Mesodermal cell (in vitro differentiated cells): Measurements from ENCODE around the gene VANGL1.

Source experiments
- H3K27ac ChIP-seq: 2 replicates; pipeline ENCODE4 v1.7.0; 2013; ENCODE audit warnings: mild to moderate bottlenecking, low read depth, low read length, moderate library complexity; ENCODE audit not compliant: severe bottlenecking
- H3K36me3 ChIP-seq: 2 replicates; pipeline ENCODE4 v1.7.1; 2013; ENCODE audit warnings: mild to moderate bottlenecking, low read length, moderate library complexity; ENCODE audit not compliant: control insufficient read depth, insufficient read depth
- H3K4me1 ChIP-seq: one replicate; pipeline ENCODE4 v1.7.1; 2013; ENCODE audit warnings: mild to moderate bottlenecking, low read length; ENCODE audit not compliant: insufficient read depth, control insufficient read depth, poor library complexity, severe bottlenecking
- H3K4me3 ChIP-seq: 2 replicates; pipeline ENCODE4 v1.7.0; 2013; ENCODE audit warnings: low read length, control low read depth, mild to moderate bottlenecking; ENCODE audit not compliant: insufficient read depth, poor library complexity, severe bottlenecking; ENCODE audit errors: extremely low read depth
- H3K9me3 ChIP-seq: 2 replicates; pipeline ENCODE4 v1.7.1; 2013; ENCODE audit warnings: mild to moderate bottlenecking, low read length, moderate library complexity; ENCODE audit not compliant: control insufficient read depth
- WGBS, 2 experiments: methylation state at CpG; one replicate each; pipeline ENCODE4 v1.1.5; 2013; ENCODE audit warnings: missing lambda C conversion rate in 2 of 2; ENCODE audit not compliant: insufficient coverage in 2 of 2; 5-methylcytosine and 5-hydroxymethylcytosine counted together

Gene VANGL1

GRCh38 chr1:115723756-115724155 lies 82.0 kb downstream of the VANGL1 start:
- Histone ChIP-seq H3K9me3 (no peaks in the 10 kb centered on the region), H3K27ac (no peak overlapping the region), H3K4me3 (no peak overlapping the region), H3K36me3 (no peaks in the 10 kb centered on the region), H3K4me1 (peaks cover 29% of the 10 kb centered on the region)
- 94 to 100% methylated on average over 2 of the region's 5 CpGs for WGBS, 2 experiments

- H3K36me3 ChIP-seq = no peaks in the 10 kb centered on the region
- peaks cover 28% of the 10 kb centered on the region for H3K4me1 ChIP-seq
- peak overlapping the region; percentile 8 for H3K27ac ChIP-seq
- H3K9me3 ChIP-seq = no peaks in the 10 kb centered on the region
- H3K4me3 ChIP-seq = no peak overlapping the region
- 70 to 79% methylated on average over 2 of the region's 2 CpGs for WGBS, 2 experiments
These were observed 83.8 kb downstream of the VANGL1 start for GRCh38 chr1:115725600-115725999.

- no peak overlapping the region for H3K4me3 ChIP-seq
- H3K27ac ChIP-seq = peak overlapping the region; percentile 8
- H3K36me3 ChIP-seq = no peaks in the 10 kb centered on the region
- 84 to 94% methylated on average over 2 to 3 of the region's 3 CpGs for WGBS, 2 experiments
- H3K9me3 ChIP-seq = no peaks in the 10 kb centered on the region
- H3K4me1 ChIP-seq = peaks cover 28% of the 10 kb centered on the region
These were observed 84.4 kb downstream of the VANGL1 start for GRCh38 chr1:115726161-115726560.

- H3K4me1 ChIP-seq = peaks cover 28% of the 10 kb centered on the region
- H3K36me3 ChIP-seq = no peaks in the 10 kb centered on the region
- H3K4me3 ChIP-seq = no peak overlapping the region
- no peak overlapping the region for H3K27ac ChIP-seq
- no peaks in the 10 kb centered on the region for H3K9me3 ChIP-seq
These were observed 84.8 kb downstream of the VANGL1 start for GRCh38 chr1:115726570-115726969.

- Histone ChIP-seq H3K4me1 (peaks cover 28% of the 10 kb centered on the region), H3K27ac (peak overlapping the region; percentile 84), H3K4me3 (no peak overlapping the region), H3K9me3 (no peaks in the 10 kb centered on the region), H3K36me3 (no peaks in the 10 kb centered on the region)
- WGBS, 2 experiments = 71 to 84% methylated on average over 5 to 6 of the region's 7 CpGs
These were observed 86.0 kb downstream of the VANGL1 start for GRCh38 chr1:115727706-115728249.

- no CpG with 5 or more reads among the region's 1 CpG for WGBS, 2 experiments
- H3K9me3 ChIP-seq = no peaks in the 10 kb centered on the region
- H3K4me3 ChIP-seq = no peak overlapping the region
- H3K36me3 ChIP-seq = no peaks in the 10 kb centered on the region
- peaks cover 28% of the 10 kb centered on the region for H3K4me1 ChIP-seq
- peak overlapping the region; percentile 84 for H3K27ac ChIP-seq
These were observed 86.6 kb downstream of the VANGL1 start for GRCh38 chr1:115728341-115728740.

- H3K9me3 ChIP-seq = no peaks in the 10 kb centered on the region
- H3K4me3 ChIP-seq = no peak overlapping the region
- H3K36me3 ChIP-seq = no peaks in the 10 kb centered on the region
- H3K27ac ChIP-seq = no peak overlapping the region
- peaks cover 28% of the 10 kb centered on the region for H3K4me1 ChIP-seq
- 56 to 66% methylated on average over 2 to 3 of the region's 4 CpGs for WGBS, 2 experiments
These were observed 88.0 kb downstream of the VANGL1 start for GRCh38 chr1:115729756-115730155.

- 67 to 80% methylated on average over 1 of the region's 4 CpGs for WGBS, 2 experiments
These were observed 90.5 kb downstream of the VANGL1 start for GRCh38 chr1:115732316-115732715.

GRCh38 chr1:115740811-115741210 lies 99.0 kb downstream of the VANGL1 start:
- Histone ChIP-seq H3K4me3 (no peak overlapping the region), H3K9me3 (no peaks in the 10 kb centered on the region), H3K27ac (no peak overlapping the region), H3K4me1 (no peaks in the 10 kb centered on the region), H3K36me3 (no peaks in the 10 kb centered on the region)
- 67 to 80% methylated on average over 1 of the region's 1 CpG for WGBS, 2 experiments

More at GRCh38 chr1:115732316-115732715, 90.5 kb downstream of the VANGL1 start:
- H3K27ac ChIP-seq = no peak overlapping the region
- H3K4me1 ChIP-seq = peaks cover 11% of the 10 kb centered on the region
- H3K9me3 ChIP-seq = no peaks in the 10 kb centered on the region
- no peaks in the 10 kb centered on the region for H3K36me3 ChIP-seq
- H3K4me3 ChIP-seq = no peak overlapping the region

GRCh38 chr1:115744646-115745275 lies 103.0 kb downstream of the VANGL1 start:
- no peak overlapping the region for H3K4me3 ChIP-seq
- peaks cover 8% of the 10 kb centered on the region for H3K4me1 ChIP-seq
- no peak overlapping the region for H3K27ac ChIP-seq
- H3K9me3 ChIP-seq = no peaks in the 10 kb centered on the region
- H3K36me3 ChIP-seq = no peaks in the 10 kb centered on the region
- 80 to 86% methylated on average over 1 of the region's 3 CpGs for WGBS, 2 experiments

- peaks cover 8% of the 10 kb centered on the region for H3K4me1 ChIP-seq
- no peak overlapping the region for H3K4me3 ChIP-seq
- H3K9me3 ChIP-seq = no peaks in the 10 kb centered on the region
- H3K27ac ChIP-seq = no peak overlapping the region
- H3K36me3 ChIP-seq = no peaks in the 10 kb centered on the region
- WGBS, 2 experiments = 92% methylated on average over 3 of the region's 5 CpGs; no CpG with 5 or more reads in 1 of the 2 experiments
These were observed 104.4 kb downstream of the VANGL1 start for GRCh38 chr1:115746021-115746690.
